GM12878 (cell line): Measurements from ENCODE around the gene PLA2G2E. TPM values are rescaled to one million over a fixed set of nuclear protein-coding genes. Genes with fewer than 3 reads are reported as not detected.
"Not testable (repeated sequence)": the region's sequence is repeated elsewhere in the genome, so short reads cannot be mapped to it uniquely, and the experiment has no call there.

ENCODE experiments used
- ATAC-seq: fragments of 200-7000 bp; cut with Tn5 transposase; 3 replicates; pipeline ENCODE4 v1.9.1; 2020; ENCODE audit warnings: mild to moderate bottlenecking, moderate library complexity
- BruUV-seq: library from RNA; stranded (reverse); fragments of 400-500 nt; replicated peaks from 2 replicates; lab custom pipeline; 2021; lab: Mats Ljungman, UMichigan
- CTCF ChIA-PET: fragments of 300-600 bp; sonication (Branson Sonifier 250); formaldehyde crosslinking; extraction: SDS; loops from one replicate; lab custom pipeline; 2021; ENCODE audit warnings: inconsistent platforms; lab: Yijun Ruan, JAX
- POLR2A ChIA-PET: fragments of 350-600 bp; formaldehyde crosslinking; extraction: SDS; loops from one replicate; lab custom pipeline; 2021; ENCODE audit warnings: inconsistent platforms; lab: Charles Lee
- RAD21 ChIA-PET: fragments of 300-600 bp; sonication (Branson Sonifier 250); formaldehyde crosslinking; loops from one replicate; lab custom pipeline; 2023; ENCODE audit warnings: antibody characterized with exemption; ENCODE audit not compliant: unreplicated experiment; lab: Charles Lee
- SMC1A ChIA-PET: fragments of 300-600 bp; sonication (Branson Sonifier 250); formaldehyde crosslinking; loops from one replicate; lab custom pipeline; 2023; ENCODE audit not compliant: unreplicated experiment, uncharacterized antibody; lab: Charles Lee
- DNase-seq: peaks from one replicate; pipeline ENCODE4 v3.0.0-alpha.2; 2011; ENCODE audit warnings: low read depth, low spot score
- FAIRE-seq: peaks from 3 replicates; lab custom pipeline; 2011; peaks lifted over from hg19 to GRCh38; lab: Jason Lieb, UNC
- H2AFZ ChIP-seq: 2 replicates; pipeline ENCODE4 v1.6.0; 2011; ENCODE audit warnings: low read depth, low read length, control low read depth; ENCODE audit not compliant: control insufficient read depth
- H3K27ac ChIP-seq: 2 replicates; pipeline ENCODE4 v1.5.1; 2011; ENCODE audit warnings: control low read depth; ENCODE audit not compliant: control insufficient read depth, insufficient read depth
- H3K27me3 ChIP-seq, 2 experiments: replicated peaks in 1 of 2; 2 replicates each; pipeline versions ENCODE4 v1.6.0 to v1.6.1; 2011; ENCODE audit warnings: low read length in 1 of 2; ENCODE audit not compliant: control insufficient read depth in 2 of 2, insufficient read depth in 2 of 2
- H3K36me3 ChIP-seq, 2 experiments: 2 replicates each; pipeline ENCODE4 v1.5.1; 2011; ENCODE audit warnings: low read length in 1 of 2; ENCODE audit not compliant: control insufficient read depth in 2 of 2, insufficient read depth in 2 of 2
- H3K4me1 ChIP-seq: 2 replicates; pipeline ENCODE4 v1.6.1; 2011; ENCODE audit warnings: mild to moderate bottlenecking, low read length, moderate library complexity, mixed read lengths; ENCODE audit not compliant: control insufficient read depth, insufficient read depth
- H3K4me2 ChIP-seq: 2 replicates; pipeline ENCODE4 v1.6.0; 2011; ENCODE audit warnings: control low read depth; ENCODE audit not compliant: control insufficient read depth, insufficient read depth
- H3K4me3 ChIP-seq: fragments of 200-600 bp; sonication (generic); 2 replicates; pipeline ENCODE4 v1.5.1; 2016
- H3K79me2 ChIP-seq: 2 replicates; pipeline ENCODE4 v1.6.0; 2011; ENCODE audit warnings: low read length; ENCODE audit not compliant: control insufficient read depth, insufficient read depth
- H3K9ac ChIP-seq: 2 replicates; pipeline ENCODE4 v1.8.0; 2011; ENCODE audit warnings: low read length, control low read depth, mixed read lengths; ENCODE audit not compliant: control insufficient read depth, insufficient read depth
- H3K9me3 ChIP-seq: replicated peaks from 3 replicates; pipeline ENCODE4 v1.5.1; 2011; ENCODE audit warnings: mild to moderate bottlenecking, low read length; ENCODE audit not compliant: control insufficient read depth, insufficient read depth
- H4K20me1 ChIP-seq: 2 replicates; pipeline ENCODE4 v1.6.0; 2011; ENCODE audit not compliant: control insufficient read depth, insufficient read depth
- CBFB ChIP-seq: IDR thresholded peaks from 2 replicates; pipeline ENCODE4 v1.6.1; 2016; ENCODE audit warnings: antibody characterized with exemption, low read depth
- CHD2 ChIP-seq: IDR thresholded peaks from 2 replicates; pipeline ENCODE4 v1.6.1; 2011; ENCODE audit warnings: low read depth, low read length, improper control_type of control experiment, borderline replicate concordance
- E2F4 ChIP-seq: IDR thresholded peaks from 2 replicates; pipeline ENCODE4 v1.6.1; 2012; ENCODE audit warnings: low read depth, low read length, improper control_type of control experiment
- ELK1 ChIP-seq: IDR thresholded peaks from 2 replicates; pipeline ENCODE4 v1.6.1; 2012; ENCODE audit warnings: low read depth, low read length, improper control_type of control experiment
- ETV6 ChIP-seq, 2 experiments: fragments of 450-650 bp in 1 of 2; IDR thresholded peaks in 1 of 2; conservative IDR thresholded peaks in 1 of 2; 2 replicates each; pipeline ENCODE4 v1.6.1; 2014; ENCODE audit warnings: antibody characterized with exemption in 1 of 2, borderline replicate concordance in 1 of 2, low read depth in 1 of 2, mild to moderate bottlenecking in 1 of 2, moderate library complexity in 1 of 2
- HDAC2 ChIP-seq: fragments of 200-600 bp; sonication (generic); IDR thresholded peaks from 2 replicates; pipeline ENCODE4 v1.6.1; 2017
- KDM1A ChIP-seq: fragments of 200-600 bp; sonication (generic); IDR thresholded peaks from 2 replicates; pipeline ENCODE4 v1.6.1; 2016; ENCODE audit warnings: borderline replicate concordance
- MEF2A ChIP-seq: IDR thresholded peaks from 2 replicates; pipeline ENCODE4 v1.6.1; 2011; ENCODE audit warnings: low read depth, mild to moderate bottlenecking, low read length, moderate library complexity; ENCODE audit not compliant: insufficient read depth
- NBN ChIP-seq: fragments of 450-650 bp; IDR thresholded peaks from 2 replicates; pipeline ENCODE4 v1.6.1; 2016
- PML ChIP-seq: IDR thresholded peaks from 2 replicates; pipeline ENCODE4 v1.6.1; 2012; ENCODE audit warnings: low read length, inconsistent platforms
- RAD21 ChIP-seq: IDR thresholded peaks from 2 replicates; pipeline ENCODE4 v1.6.1; 2011; ENCODE audit warnings: mild to moderate bottlenecking, low read depth, low read length, moderate library complexity; ENCODE audit not compliant: insufficient read depth
- SIN3A ChIP-seq: IDR thresholded peaks from 2 replicates; pipeline ENCODE4 v1.6.1; 2012; ENCODE audit warnings: low read depth, low read length, improper control_type of control experiment
- TCF3 ChIP-seq: IDR thresholded peaks from 2 replicates; pipeline ENCODE4 v1.6.1; 2012; ENCODE audit warnings: low read depth, mild to moderate bottlenecking, low read length, borderline replicate concordance; ENCODE audit not compliant: insufficient read depth
- YY1 ChIP-seq: IDR thresholded peaks from 2 replicates; pipeline ENCODE4 v1.6.1; 2011; ENCODE audit warnings: low read depth, mild to moderate bottlenecking, low read length
- WGBS: methylation state at CpG from one replicate; pipeline ENCODE4 v1.1.6; 2016; ENCODE audit warnings: low lambda C conversion rate; ENCODE audit not compliant: insufficient replicate concordance, insufficient coverage; ENCODE audit errors: missing lambda C conversion rate; 5-methylcytosine and 5-hydroxymethylcytosine counted together
- in situ Hi-C: fragments of 300-500 bp; cut with MboI; formaldehyde crosslinking; loops from 9 replicates; pipeline ENCODE4 v1.14.3; 2018; ENCODE audit warnings: mixed read lengths
- intact Hi-C: fragments of 100-400 bp; cut with micrococcal nuclease; formaldehyde crosslinking; loops from one replicate; pipeline ENCODE4 v1.14.2; 2022; ENCODE audit not compliant: unreplicated experiment
- polyA plus RNA-seq, 11 experiments: library from polyadenylated mRNA; depleted of rRNA in 4 of 11; unstranded in 6 of 11; stranded (reverse) in 5 of 11; fragments of >200 nt; fragmentation: Nextera tagmentation in 4 of 11; fragmentation: Illumina TruSeq in 1 of 11; extraction: Ambion mirVana in 4 of 11; extraction: Trizol in 1 of 11; gene quantifications; 1 replicate in 1 of 11; 2 replicates in 10 of 11; pipeline versions ENCODE4 v1.2.1 to v1.2.3, GENCODE V29; 2011 to 2016; ENCODE audit warnings: inconsistent platforms in 2 of 11, missing spikeins in 2 of 11, low read depth in 1 of 11
- total RNA-seq, 4 experiments: library from RNA; depleted of rRNA in 3 of 4; stranded (reverse); fragments of >200 nt in 3 of 4; fragmentation: Illumina TruSeq in 1 of 4; extraction: Trizol in 1 of 4; gene quantifications; 2 replicates each; pipeline versions ENCODE4 v1.2.1 to v1.2.3, GENCODE V29; 2013 to 2021

Gene PLA2G2E
- total and polyA plus RNA-seq, 10 of the 15 experiments (the other 5 are each of a cell fraction or from before 2014, with no cell fraction given) = not detected

- no peak for TF ChIP-seq E2F4
- TF ChIP-seq PML = 0 out of 2 replicates have a peak, but pooled peaks have one; percentile 27
- no peak for TF ChIP-seq CBFB
- TF ChIP-seq ELK1 = no peak
- TF ChIP-seq ETV6 (conservative IDR thresholded peaks at IDR 0.05 in 1 of 2, IDR thresholded peaks at IDR 0.05 in 1 of 2; ENCODE audit: borderline replicate concordance in 1 of 2, low read depth in 1 of 2) = no peak
- TF ChIP-seq KDM1A = no peak
- no peak for TF ChIP-seq TCF3
- TF ChIP-seq MEF2A = no peak
- TF ChIP-seq RAD21 = peak; percentile 56
- no peak for TF ChIP-seq SIN3A
- peak; percentile 96 for TF ChIP-seq YY1
- TF ChIP-seq NBN = peak; percentile 18; the same call in 1 of the 2 replicates
- 0 out of 2 replicates have a peak, but pooled peaks have one; percentile 31 for TF ChIP-seq CHD2
- no peak for TF ChIP-seq HDAC2
These were observed 41.0 kb downstream of the PLA2G2E start, which contains the start of gene OTUD3 (continued) for GRCh38 chr1:19882111-19883071.

GRCh38 chr1:19880841-19881240, 42.6 kb downstream of the PLA2G2E start:
- 26% methylated on average over 5 of the region's 5 CpGs for WGBS
- H3K9me3 ChIP-seq, POLR2A ChIA-PET, ATAC-seq, H3K4me2 ChIP-seq, H3K4me3 ChIP-seq, intact Hi-C loops, BruUV-seq, FAIRE-seq, H3K36me3 ChIP-seq, DNase-seq, H4K20me1 ChIP-seq, SMC1A ChIA-PET, H3K4me1 ChIP-seq, H3K27me3 ChIP-seq, H3K9ac ChIP-seq, in situ Hi-C loops, H3K27ac ChIP-seq, H2AFZ ChIP-seq: not testable (repeated sequence)
- peaks cover 30% of the 10 kb centered on the region for H3K79me2 ChIP-seq
- RAD21 ChIA-PET = interaction anchor here (2.2 kb wide), 1 partner anchor 271 kb away, joined by 8 read pairs; no protein-coding TSS in a partner anchor
- CTCF ChIA-PET = interaction anchor here (0.7 kb wide), 1 partner anchor 1676 kb away, joined by 4 read pairs; no protein-coding TSS in a partner anchor
